Measurements from ENCODE around the gene PZP. TPM values are rescaled to one million over a fixed set of nuclear protein-coding genes. Genes with fewer than 3 reads are reported as not detected.

PZP gene
- total and polyA plus RNA-seq, 2 of the 13 experiments (the other 11 are each of a cell fraction or from before 2014, with no cell fraction given): 0.07 to 0.89 TPM

DNA sequence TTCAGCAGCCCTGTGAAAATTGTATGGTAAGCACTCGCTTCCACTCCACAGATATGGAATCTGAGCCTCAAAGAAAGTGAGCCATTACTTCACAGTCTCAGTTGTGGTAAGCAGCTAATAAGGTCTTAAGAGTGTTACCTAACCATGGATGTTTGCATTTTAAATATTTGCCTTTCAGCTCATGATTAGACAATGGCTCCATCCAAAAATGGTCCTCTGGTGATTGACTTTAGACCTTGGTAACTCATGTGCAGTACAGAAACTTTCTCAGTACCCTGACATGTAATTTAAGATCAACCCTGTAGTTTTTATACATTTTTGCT is 94.2 kb downstream of the PZP start (continued):
- TF ChIP-seq DPF2 (CRISPR knock-in tag; IDR thresholded peaks at IDR 0.05; ENCODE audit: borderline replicate concordance, low read depth) (peak; percentile 36; the same call in 1 of the 2 replicates), ISL2 (CRISPR knock-in tag; IDR thresholded peaks at IDR 0.05) (peak; percentile 89), MXI1 (IDR thresholded peaks at IDR 0.05; ENCODE audit: borderline replicate concordance, low read depth, low read length) (no peak; the same call in 2 of the 3 replicates), EED (CRISPR knock-in tag; IDR thresholded peaks at IDR 0.05) (no peak), THAP11 (CRISPR knock-in tag; IDR thresholded peaks at IDR 0.05) (no peak; the same call in 1 of the 2 replicates), ZNF724P (CRISPR knock-in tag; IDR thresholded peaks at IDR 0.05; ENCODE audit: borderline replicate concordance) (no peak), ZMYM4 (CRISPR knock-in tag; IDR thresholded peaks at IDR 0.05) (no peak), SMARCE1 (IDR thresholded peaks at IDR 0.05; ENCODE audit: borderline replicate concordance) (no peak), SAFB2 (CRISPR knock-in tag; IDR thresholded peaks at IDR 0.05; ENCODE audit: borderline replicate concordance, low read depth) (no peak), FOXO1 (CRISPR knock-in tag; IDR thresholded peaks at IDR 0.05) (peak; percentile 35; the same call in 1 of the 2 replicates), SOX6 (IDR thresholded peaks at IDR 0.05) (no peak), SOX6 (CRISPR knock-in tag; IDR thresholded peaks at IDR 0.05) (peak; percentile 87), REPIN1 (CRISPR knock-in tag; IDR thresholded peaks at IDR 0.05; ENCODE audit: borderline replicate concordance, low read depth) (no peak; the same call in 1 of the 2 replicates), ZC3H4 (CRISPR knock-in tag; IDR thresholded peaks at IDR 0.05; ENCODE audit: borderline replicate concordance) (peak; percentile 86; the same call in 1 of the 2 replicates), PCBP2 (optimal IDR thresholded peaks at IDR 0.05; ENCODE audit: low read depth, low read length, poor library complexity, severe bottlenecking) (no peak), ZNF207 (IDR thresholded peaks at IDR 0.05; ENCODE audit: borderline replicate concordance) (no peak), KLF16 (CRISPR knock-in tag; IDR thresholded peaks at IDR 0.05) (peak in 1 of 2 experiments; percentile 79; a peak in 2 of 4 replicates), ZNF644 (CRISPR knock-in tag; IDR thresholded peaks at IDR 0.05; ENCODE audit: low read depth) (no peak), HNF4G (IDR thresholded peaks at IDR 0.05; ENCODE audit: borderline replicate concordance, low read depth, low read length) (peak; percentile 78), HNF4G (CRISPR knock-in tag; IDR thresholded peaks at IDR 0.05; ENCODE audit: borderline replicate concordance, low read depth) (no peak), GATAD1 (CRISPR knock-in tag; IDR thresholded peaks at IDR 0.05) (0 out of 2 replicates have a peak, but pooled peaks have one; percentile 15), MAZ (IDR thresholded peaks at IDR 0.05; ENCODE audit: borderline replicate concordance, low read depth, low read length) (no peak), MAZ (CRISPR knock-in tag; IDR thresholded peaks at IDR 0.05; ENCODE audit: low read depth) (no peak), PRMT3 (CRISPR knock-in tag; IDR thresholded peaks at IDR 0.05; ENCODE audit: borderline replicate concordance, low read depth) (no peak), SALL1 (CRISPR knock-in tag; IDR thresholded peaks at IDR 0.05) (no peak; the same call in 1 of the 2 replicates), ZNF224 (CRISPR knock-in tag; IDR thresholded peaks at IDR 0.05) (no peak), TEAD3 (CRISPR knock-in tag; optimal IDR thresholded peaks at IDR 0.05; ENCODE audit: borderline replicate concordance) (peak; percentile 66), ZC3H13 (CRISPR knock-in tag; IDR thresholded peaks at IDR 0.05) (no peak), RCOR2 (CRISPR knock-in tag; IDR thresholded peaks at IDR 0.05) (0 out of 2 replicates have a peak, but pooled peaks have one; percentile 49), HDAC6 (IDR thresholded peaks at IDR 0.05; ENCODE audit: low read depth, low read length) (no peak), GZF1 (CRISPR knock-in tag; IDR thresholded peaks at IDR 0.05) (0 out of 2 replicates have a peak, but pooled peaks have one; percentile 42), ZNF510 (CRISPR knock-in tag; IDR thresholded peaks at IDR 0.05; ENCODE audit: low read depth) (no peak)
- TF ChIP-seq, protein P1, sequence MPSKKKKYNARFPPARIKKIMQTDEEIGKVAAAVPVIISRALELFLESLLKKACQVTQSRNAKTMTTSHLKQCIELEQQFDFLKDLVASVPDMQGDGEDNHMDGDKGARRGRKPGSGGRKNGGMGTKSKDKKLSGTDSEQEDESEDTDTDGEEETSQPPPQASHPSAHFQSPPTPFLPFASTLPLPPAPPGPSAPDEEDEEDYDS (CRISPR knock-in tag; IDR thresholded peaks at IDR 0.05): peak; percentile 65; the same call in 1 of the 2 replicates
- TF ChIP-seq, protein P2, sequence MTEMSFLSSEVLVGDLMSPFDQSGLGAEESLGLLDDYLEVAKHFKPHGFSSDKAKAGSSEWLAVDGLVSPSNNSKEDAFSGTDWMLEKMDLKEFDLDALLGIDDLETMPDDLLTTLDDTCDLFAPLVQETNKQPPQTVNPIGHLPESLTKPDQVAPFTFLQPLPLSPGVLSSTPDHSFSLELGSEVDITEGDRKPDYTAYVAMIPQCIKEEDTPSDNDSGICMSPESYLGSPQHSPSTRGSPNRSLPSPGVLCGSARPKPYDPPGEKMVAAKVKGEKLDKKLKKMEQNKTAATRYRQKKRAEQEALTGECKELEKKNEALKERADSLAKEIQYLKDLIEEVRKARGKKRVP (CRISPR knock-in tag; IDR thresholded peaks at IDR 0.05): peak in 1 of 2 experiments; percentile 37; a peak in 1 of 4 replicates
